K562 (cell line): Measurements from ENCODE around the gene THSD8. TPM values are rescaled to one million over a fixed set of nuclear protein-coding genes. Genes with fewer than 3 reads are reported as not detected.

Experiments
- ATF1 ChIP-seq, 2 experiments: fragments of 450-650 bp in 1 of 2; IDR thresholded peaks; 2 replicates each; pipeline ENCODE4 v1.6.1; 2016; ENCODE audit warnings: missing compliant biosample characterization in 1 of 2, missing genetic modification characterization in 1 of 2
- CEBPG ChIP-seq, 3 experiments: fragments of 200-800 bp in 1 of 3; sonication (Bioruptor generic) in 1 of 3; sonication (generic) in 1 of 3; formaldehyde crosslinking in 1 of 3; IDR thresholded peaks in 2 of 3; conservative IDR thresholded peaks in 1 of 3; 2 replicates each; pipeline versions ENCODE4 v1.6.1 to v1.8.0; 2016 to 2022; ENCODE audit warnings: missing compliant biosample characterization in 2 of 3, missing genetic modification characterization in 2 of 3, mild to moderate bottlenecking in 1 of 3, missing genetic modification reagents in 1 of 3
- ETS2 ChIP-seq: IDR thresholded peaks from 2 replicates; pipeline ENCODE4 v1.6.1; 2016; ENCODE audit warnings: borderline replicate concordance, missing genetic modification characterization, mild to moderate bottlenecking, moderate library complexity, missing compliant biosample characterization; ENCODE audit not compliant: poor library complexity, severe bottlenecking
- GABPB1 ChIP-seq: sonication (generic); formaldehyde crosslinking; IDR thresholded peaks from 2 replicates; pipeline ENCODE4 v1.8.0; 2022; ENCODE audit warnings: mild to moderate bottlenecking, missing genetic modification reagents
- HDAC8 ChIP-seq: fragments of 450-650 bp; IDR thresholded peaks from 2 replicates; pipeline ENCODE4 v1.6.1; 2016; ENCODE audit warnings: mild to moderate bottlenecking, missing genetic modification characterization, moderate library complexity, missing compliant biosample characterization
- HNRNPH1 ChIP-seq: fragments of 200-400 bp; formaldehyde crosslinking; optimal IDR thresholded peaks from 2 replicates; pipeline ENCODE3; 2017; ENCODE audit warnings: low read depth, mild to moderate bottlenecking, low read length, moderate library complexity
- HNRNPLL ChIP-seq: fragments of 200-400 bp; formaldehyde crosslinking; IDR thresholded peaks from 2 replicates; pipeline ENCODE4 v1.6.1; 2017; ENCODE audit warnings: low read length, low read depth, mild to moderate bottlenecking; ENCODE audit not compliant: poor library complexity, severe bottlenecking
- MCM7 ChIP-seq, 2 experiments: fragments of 450-650 bp; IDR thresholded peaks; 2 replicates each; pipeline ENCODE4 v1.6.1; 2016 to 2018
- NFE2 ChIP-seq: IDR thresholded peaks from 2 replicates; pipeline ENCODE4 v1.6.1; 2014; ENCODE audit warnings: antibody characterized with exemption, low read depth
- RNF2 ChIP-seq: sonication (generic); IDR thresholded peaks from 2 replicates; pipeline ENCODE4 v1.6.1; 2016
- SNRNP70 ChIP-seq: fragments of 200-400 bp; formaldehyde crosslinking; optimal IDR thresholded peaks from 2 replicates; pipeline ENCODE3; 2017; ENCODE audit warnings: low read depth, low read length
- ZNF140 ChIP-seq: fragments of 250-450 bp; sonication (Bioruptor Pico); IDR thresholded peaks from 2 replicates; pipeline ENCODE4 v1.8.0; 2021; ENCODE audit warnings: moderate library complexity, mild to moderate bottlenecking, inconsistent platforms
- ZNF175 ChIP-seq: fragments of 200-800 bp; sonication (Bioruptor generic); IDR thresholded peaks from 2 replicates; pipeline ENCODE4 v1.6.1; 2016; ENCODE audit warnings: low read depth, mild to moderate bottlenecking, missing genetic modification characterization, missing compliant biosample characterization
- ZNF583 ChIP-seq: fragments of 250-450 bp; sonication (Bioruptor Pico); IDR thresholded peaks from 2 replicates; pipeline ENCODE4 v1.4.0; 2020
- ZNF75A ChIP-seq: fragments of 450-650 bp; formaldehyde crosslinking; IDR thresholded peaks from 2 replicates; pipeline ENCODE4 v1.4.0; 2020; ENCODE audit warnings: mild to moderate bottlenecking
- ZNF764 ChIP-seq: fragments of 250-450 bp; sonication (Bioruptor Pico); IDR thresholded peaks from 2 replicates; pipeline ENCODE4 v1.4.0; 2020; ENCODE audit warnings: low read depth, mild to moderate bottlenecking, moderate library complexity
- polyA plus RNA-seq, 8 experiments: library from polyadenylated mRNA; depleted of rRNA in 4 of 8; stranded (reverse) in 5 of 8; unstranded in 3 of 8; fragments of >200 nt; fragmentation: Nextera tagmentation in 2 of 8; fragmentation: Illumina TruSeq in 1 of 8; extraction: Ambion mirVana in 2 of 8; extraction: Trizol in 1 of 8; gene quantifications; 2 replicates each; pipeline versions ENCODE4 v1.2.1 to v1.2.3, GENCODE V29; 2011 to 2014; ENCODE audit warnings: inconsistent platforms in 1 of 8, missing spikeins in 1 of 8
- total RNA-seq, 7 experiments: library from RNA; depleted of rRNA in 6 of 7; stranded (reverse); fragments of >200 nt in 6 of 7; fragmentation: Illumina TruSeq in 2 of 7; extraction: Trizol in 2 of 7; gene quantifications; 2 replicates each; pipeline versions ENCODE4 v1.2.1 to v1.2.3, GENCODE V29; 2011 to 2021; ENCODE audit warnings: low replicate concordance in 1 of 7
- TF ChIP-seq, protein P1 (sequence below), 2 experiments: IDR thresholded peaks in 1 of 2; conservative IDR thresholded peaks in 1 of 2; 2 replicates each; pipeline ENCODE4 v1.6.1; 2016; ENCODE audit warnings: low read depth in 2 of 2, mild to moderate bottlenecking in 1 of 2, missing compliant biosample characterization in 1 of 2, missing genetic modification characterization in 1 of 2, moderate library complexity in 1 of 2
- TF ChIP-seq, protein P2 (sequence below): fragments of 250-450 bp; sonication (Bioruptor Pico); IDR thresholded peaks from 2 replicates; pipeline ENCODE4 v1.4.0; 2020
- TF ChIP-seq, protein P3 (sequence below): sonication (generic); formaldehyde crosslinking; IDR thresholded peaks from 2 replicates; pipeline ENCODE4 v1.8.1; 2023; ENCODE audit warnings: mild to moderate bottlenecking, missing genetic modification reagents

Gene THSD8
- total and polyA plus RNA-seq, 9 of the 15 experiments (the other 6 are each of a cell fraction or from before 2014, with no cell fraction given), result 8.4 to 42.4 (median 19.9) TPM; not detected in 2

DNA sequence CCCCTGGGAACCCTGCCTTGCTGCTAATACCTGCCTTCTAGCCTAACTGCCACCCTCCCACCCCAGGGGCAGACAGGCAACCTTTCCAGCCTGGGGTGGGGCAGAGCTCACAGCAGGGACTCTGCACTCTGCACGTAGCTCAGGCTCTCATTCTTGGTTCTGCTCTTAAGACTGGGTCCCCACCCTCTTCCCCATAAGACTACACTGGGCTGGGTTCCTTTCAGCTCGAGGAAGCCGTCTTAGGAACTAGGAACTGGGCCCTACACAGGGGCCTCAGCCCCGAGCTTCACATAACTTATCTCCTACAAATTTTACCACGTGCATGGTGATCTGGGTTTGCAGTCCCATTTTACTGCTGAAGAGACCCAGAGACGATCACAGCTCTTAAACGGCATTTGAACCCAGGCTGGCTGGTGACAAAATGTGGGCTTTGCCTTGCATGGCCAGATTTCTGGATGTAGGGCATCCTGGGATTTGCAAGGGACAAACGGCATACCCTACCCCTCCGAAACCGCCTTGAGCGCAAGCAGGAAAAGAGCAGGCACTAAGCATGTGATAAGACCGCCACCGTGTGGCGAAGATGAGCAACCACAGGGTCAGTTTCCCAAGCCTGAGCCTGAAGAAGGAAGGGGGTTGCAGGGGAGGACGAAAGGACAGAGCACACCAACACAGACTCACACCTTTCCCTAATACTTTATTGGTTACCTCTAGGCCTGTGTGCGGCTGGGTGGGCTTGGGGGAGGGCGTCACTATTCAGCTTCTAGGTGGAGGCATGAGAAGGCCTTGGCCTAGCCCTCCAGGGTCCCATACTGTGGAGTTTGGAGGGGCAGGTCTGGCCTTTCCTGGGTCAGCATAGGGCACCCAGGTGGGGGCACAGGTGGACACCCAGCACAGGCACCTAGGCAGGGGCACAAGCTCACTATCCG is 5.5 kb upstream of the THSD8 start (continued):
- TF ChIP-seq, protein P1, sequence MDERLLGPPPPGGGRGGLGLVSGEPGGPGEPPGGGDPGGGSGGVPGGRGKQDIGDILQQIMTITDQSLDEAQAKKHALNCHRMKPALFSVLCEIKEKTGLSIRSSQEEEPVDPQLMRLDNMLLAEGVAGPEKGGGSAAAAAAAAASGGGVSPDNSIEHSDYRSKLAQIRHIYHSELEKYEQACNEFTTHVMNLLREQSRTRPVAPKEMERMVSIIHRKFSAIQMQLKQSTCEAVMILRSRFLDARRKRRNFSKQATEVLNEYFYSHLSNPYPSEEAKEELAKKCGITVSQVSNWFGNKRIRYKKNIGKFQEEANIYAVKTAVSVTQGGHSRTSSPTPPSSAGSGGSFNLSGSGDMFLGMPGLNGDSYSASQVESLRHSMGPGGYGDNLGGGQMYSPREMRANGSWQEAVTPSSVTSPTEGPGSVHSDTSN (CRISPR knock-in tag; IDR thresholded peaks at IDR 0.05; ENCODE audit: low read depth), result no peak
- TF ChIP-seq, protein P1 (tag; conservative IDR thresholded peaks at IDR 0.05; ENCODE audit: low read depth), result no peak
- no peak for TF ChIP-seq NFE2
- TF ChIP-seq, protein P2, sequence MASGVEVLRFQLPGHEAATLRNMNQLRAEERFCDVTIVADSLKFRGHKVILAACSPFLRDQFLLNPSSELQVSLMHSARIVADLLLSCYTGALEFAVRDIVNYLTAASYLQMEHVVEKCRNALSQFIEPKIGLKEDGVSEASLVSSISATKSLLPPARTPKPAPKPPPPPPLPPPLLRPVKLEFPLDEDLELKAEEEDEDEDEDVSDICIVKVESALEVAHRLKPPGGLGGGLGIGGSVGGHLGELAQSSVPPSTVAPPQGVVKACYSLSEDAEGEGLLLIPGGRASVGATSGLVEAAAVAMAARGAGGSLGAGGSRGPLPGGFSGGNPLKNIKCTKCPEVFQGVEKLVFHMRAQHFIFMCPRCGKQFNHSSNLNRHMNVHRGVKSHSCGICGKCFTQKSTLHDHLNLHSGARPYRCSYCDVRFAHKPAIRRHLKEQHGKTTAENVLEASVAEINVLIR (CRISPR knock-in tag), result no peak
- no peak for TF ChIP-seq ZNF175
- TF ChIP-seq, protein P3, sequence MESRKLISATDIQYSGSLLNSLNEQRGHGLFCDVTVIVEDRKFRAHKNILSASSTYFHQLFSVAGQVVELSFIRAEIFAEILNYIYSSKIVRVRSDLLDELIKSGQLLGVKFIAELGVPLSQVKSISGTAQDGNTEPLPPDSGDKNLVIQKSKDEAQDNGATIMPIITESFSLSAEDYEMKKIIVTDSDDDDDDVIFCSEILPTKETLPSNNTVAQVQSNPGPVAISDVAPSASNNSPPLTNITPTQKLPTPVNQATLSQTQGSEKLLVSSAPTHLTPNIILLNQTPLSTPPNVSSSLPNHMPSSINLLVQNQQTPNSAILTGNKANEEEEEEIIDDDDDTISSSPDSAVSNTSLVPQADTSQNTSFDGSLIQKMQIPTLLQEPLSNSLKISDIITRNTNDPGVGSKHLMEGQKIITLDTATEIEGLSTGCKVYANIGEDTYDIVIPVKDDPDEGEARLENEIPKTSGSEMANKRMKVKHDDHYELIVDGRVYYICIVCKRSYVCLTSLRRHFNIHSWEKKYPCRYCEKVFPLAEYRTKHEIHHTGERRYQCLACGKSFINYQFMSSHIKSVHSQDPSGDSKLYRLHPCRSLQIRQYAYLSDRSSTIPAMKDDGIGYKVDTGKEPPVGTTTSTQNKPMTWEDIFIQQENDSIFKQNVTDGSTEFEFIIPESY (CRISPR knock-in tag), result peak; percentile 79
- TF ChIP-seq HNRNPH1, result no peak
- no peak for TF ChIP-seq HDAC8 (tag)
- TF ChIP-seq ATF1 (CRISPR knock-in tag; IDR thresholded peaks at IDR 0.05), result no peak
- peak; percentile 52 for TF ChIP-seq ATF1 (tag; IDR thresholded peaks at IDR 0.05)
- peak; percentile 35 for TF ChIP-seq HNRNPLL
- no peak for TF ChIP-seq SNRNP70
- TF ChIP-seq GABPB1 (CRISPR knock-in tag), result peak; percentile 52
- TF ChIP-seq ZNF764 (CRISPR knock-in tag), result no peak
- no peak for TF ChIP-seq RNF2
- no peak for TF ChIP-seq MCM7 (IDR thresholded peaks at IDR 0.05)
- no peak for TF ChIP-seq ZNF140 (CRISPR knock-in tag)
- no peak for TF ChIP-seq CEBPG (CRISPR knock-in tag; IDR thresholded peaks at IDR 0.05)
- no peak for TF ChIP-seq CEBPG (tag; conservative IDR thresholded peaks at IDR 0.05 in 1 of 2, IDR thresholded peaks at IDR 0.05 in 1 of 2)
- TF ChIP-seq ZNF75A (CRISPR knock-in tag), result 0 out of 2 replicates have a peak, but pooled peaks have one; percentile 25
- TF ChIP-seq ZNF583 (CRISPR knock-in tag), result no peak
- TF ChIP-seq ETS2, result no peak
